ENCODE measurements around the gene ILRUN. TPM values are rescaled to one million over a fixed set of nuclear protein-coding genes. Genes with fewer than 3 reads are reported as not detected.

ILRUN gene
- total and polyA plus RNA-seq, 2 of the 8 experiments (the other 6 are each of a cell fraction or from before 2014, with no cell fraction given), result 39.2 to 81.2 TPM

DNA sequence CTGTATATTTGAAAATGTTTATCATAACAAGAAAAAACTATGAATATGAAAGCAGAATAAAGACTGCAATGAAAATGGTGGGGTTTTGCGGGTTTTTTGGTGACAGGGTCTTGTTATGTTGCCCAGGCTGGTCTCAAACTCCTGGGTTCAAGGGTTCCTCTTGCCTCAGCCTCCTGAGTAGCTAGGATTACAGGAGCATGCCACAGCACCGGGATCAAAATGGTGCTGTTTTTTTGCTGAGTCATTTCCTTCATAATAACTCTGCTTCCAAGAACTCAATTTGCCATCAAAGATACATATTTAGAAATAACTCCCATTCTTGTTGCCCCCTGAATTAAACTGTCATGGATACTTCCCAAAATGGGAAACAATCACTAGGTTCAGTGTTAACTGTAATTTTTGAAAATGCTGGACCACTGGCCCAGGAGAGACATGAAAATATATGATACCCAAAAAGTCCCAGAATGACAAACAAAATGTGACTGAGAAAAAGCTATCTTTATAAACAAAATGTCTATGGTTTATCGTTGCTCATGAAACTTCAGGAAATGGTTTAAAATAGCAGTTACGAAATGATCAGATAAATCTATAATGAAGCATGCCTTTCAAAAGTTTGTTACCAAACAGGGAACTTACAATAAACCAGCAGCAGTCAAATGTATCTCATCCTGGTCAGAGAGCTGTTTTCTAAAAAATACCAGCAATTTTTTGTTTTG, 32.2 kb downstream of the ILRUN start:
- H4K91ac ChIP-seq (replicated peaks; ENCODE audit: insufficient read length, low read length), result no peak overlapping the region
- H3K36me3 ChIP-seq (ENCODE audit: control insufficient read depth in 2 of 4, insufficient read depth in 4 of 4, low read length in 3 of 4), result no peaks in the 10 kb centered on the region
- H3K14ac ChIP-seq (ENCODE audit: insufficient read length), result no peak overlapping the region
- POLR2A ChIA-PET (ENCODE audit: partially characterized antibody), result interaction anchor here (1.7 kb wide), 1 partner anchor 15 kb away, joined by 5 read pairs; no protein-coding TSS in a partner anchor
- no peak for DNase-seq (ENCODE audit: low read depth in 1 of 2, low spot score in 2 of 2)
- CTCF ChIA-PET (ENCODE audit: partially characterized antibody), result interaction anchor here (0.7 to 1.0 kb wide), 2 partner anchors 26 to 35 kb away, joined by 3 to 4 read pairs; no protein-coding TSS in a partner anchor
- H4K5ac ChIP-seq (ENCODE audit: insufficient read length, low read depth, low read length), result no peak overlapping the region
- no peak overlapping the region for H2BK5ac ChIP-seq (ENCODE audit: low read depth, low read length)
- no peaks in the 10 kb centered on the region for H3K23me2 ChIP-seq (ENCODE audit: low read depth, low read length)
- no peak overlapping the region for H2BK20ac ChIP-seq (ENCODE audit: low read length)
- WGBS, 2 experiments (ENCODE audit: extremely low coverage in 1 of 2, insufficient coverage in 1 of 2, insufficient read length in 1 of 2, insufficient replicate concordance in 2 of 2, low coverage in 1 of 2, low lambda C conversion rate in 2 of 2, missing lambda C conversion rate in 1 of 2), result 86% methylated on average over 4 of the region's 4 CpGs; no CpG with 5 or more reads in 1 of the 2 experiments
- H3K4me2 ChIP-seq (ENCODE audit: insufficient read depth in 1 of 2, low read depth in 2 of 2, low read length in 2 of 2), result no peak overlapping the region
- TF ChIP-seq POLR2AphosphoS5 (IDR thresholded peaks at IDR 0.05; ENCODE audit: low read depth, low read length), result no peak
- TF ChIP-seq CTBP2 (IDR thresholded peaks at IDR 0.05; ENCODE audit: borderline replicate concordance, insufficient read depth, insufficient read length, low read length), result no peak
- TF ChIP-seq MAFK (IDR thresholded peaks at IDR 0.05; ENCODE audit: low read depth, low read length), result peak; percentile 80
- no peak for TF ChIP-seq CBX5 (IDR thresholded peaks at IDR 0.05; ENCODE audit: low read depth, low read length)
- TF ChIP-seq BACH1 (IDR thresholded peaks at IDR 0.05; ENCODE audit: low read length), result peak; percentile 84
- H3K9ac ChIP-seq (replicated peaks in 1 of 4; ENCODE audit: extremely low read depth in 1 of 4, low read depth in 3 of 4, low read length in 3 of 4), result no peak overlapping the region
- no peak overlapping the region for H3K18ac ChIP-seq (ENCODE audit: extremely low read depth, low read length)
- peaks cover 4% of the 10 kb centered on the region for H3K79me1 ChIP-seq (ENCODE audit: low read depth, low read length)
- no peaks in the 10 kb centered on the region for H3K27me3 ChIP-seq (replicated peaks in 1 of 4; ENCODE audit: control insufficient read depth in 3 of 4, extremely low read depth in 1 of 4, insufficient read depth in 3 of 4, low read length in 3 of 4)
- peak overlapping the region; percentile 62; the same call in 1 of the 2 replicates for H4K8ac ChIP-seq (ENCODE audit: extremely low read depth, insufficient read depth, low read length)
- H2BK12ac ChIP-seq (ENCODE audit: low read depth, low read length), result 0 out of 2 replicates have a peak overlapping the region, but pooled peaks have one; percentile 28
- peaks cover 0 to 3% (median 0%) of the 10 kb centered on the region in 4 experiments; a peak in 2 of 7 replicates for H3K4me1 ChIP-seq (replicated peaks in 1 of 4; ENCODE audit: control insufficient read depth in 3 of 4, insufficient read depth in 4 of 4, low read length in 3 of 4)
- no peak overlapping the region for H2BK120ac ChIP-seq (replicated peaks; ENCODE audit: low read depth, low read length)
- no peak overlapping the region for H2BK15ac ChIP-seq (ENCODE audit: low read length)
- H3K4ac ChIP-seq (replicated peaks; ENCODE audit: insufficient read length, low read depth, low read length), result no peak overlapping the region
- peaks cover 0 to 81% of the 10 kb centered on the region in 2 experiments; a peak in 2 of 4 replicates for H3K79me2 ChIP-seq (ENCODE audit: control insufficient read depth in 1 of 2, insufficient read depth in 2 of 2, low read length in 2 of 2)
- peaks cover 0 to 3% of the 10 kb centered on the region in 2 experiments for H4K20me1 ChIP-seq (replicated peaks in 1 of 2; ENCODE audit: control insufficient read depth in 1 of 2, insufficient read depth in 2 of 2, low read length in 2 of 2)
- FAIRE-seq, result no peak
- H3K27ac ChIP-seq (ENCODE audit: low read depth, low read length), result no peak overlapping the region; the same call in 1 of the 2 replicates
- H3K23ac ChIP-seq (ENCODE audit: insufficient read length), result no peak overlapping the region
- no peak overlapping the region for H2AFZ ChIP-seq (ENCODE audit: low read length)
- no peak overlapping the region for H3K4me3 ChIP-seq (ENCODE audit: extremely low read depth in 1 of 4, insufficient read depth in 2 of 4, low read depth in 3 of 4, low read length in 4 of 4)
- H3K9me3 ChIP-seq (ENCODE audit: insufficient read depth in 2 of 2, low read depth in 1 of 2, low read length in 1 of 2), result 0 out of 4 replicates have a peak, but pooled peaks cover 0 to 1% of the 10 kb centered on the region in 2 experiments
- H2AK5ac ChIP-seq (ENCODE audit: low read depth, low read length), result no peak overlapping the region; the same call in 1 of the 2 replicates
- H3K56ac ChIP-seq (replicated peaks; ENCODE audit: insufficient read length, low read depth, low read length), result no peak overlapping the region
